Activated CD8-positive, alpha-beta memory T cell treated with anti-CD3 and anti-CD28 coated beads, Interleukin-2, amount 50 U/mL, for 1 hour (primary cell): ENCODE measurements around the gene SCMH1.

ENCODE experiments used
- DNase-seq: peaks from one replicate; pipeline ENCODE4 v3.0.0-alpha.2; 2020; ENCODE audit errors: extremely low read depth

The SCMH1 gene

DNA sequence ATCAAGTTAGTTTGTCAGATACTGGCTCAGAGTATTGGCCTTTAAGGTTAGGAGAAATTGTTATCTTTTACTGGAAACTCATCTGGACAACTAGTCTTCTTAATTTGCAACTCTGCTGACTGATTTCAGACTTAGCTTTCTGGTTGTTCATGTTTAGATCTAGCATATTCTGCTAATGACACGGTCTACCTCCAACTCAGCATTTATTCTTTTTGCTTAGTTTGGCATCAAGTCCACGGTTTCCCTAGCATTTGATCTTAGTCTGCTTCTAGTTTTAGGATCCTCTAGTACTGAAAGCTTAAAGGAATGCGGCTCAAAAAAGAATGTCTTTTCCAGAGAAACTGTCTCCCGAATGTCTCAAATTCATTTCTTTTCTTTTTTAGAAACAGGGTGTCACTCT lies 145.0 kb downstream of the SCMH1 start:
- no peak for DNase-seq

DNA sequence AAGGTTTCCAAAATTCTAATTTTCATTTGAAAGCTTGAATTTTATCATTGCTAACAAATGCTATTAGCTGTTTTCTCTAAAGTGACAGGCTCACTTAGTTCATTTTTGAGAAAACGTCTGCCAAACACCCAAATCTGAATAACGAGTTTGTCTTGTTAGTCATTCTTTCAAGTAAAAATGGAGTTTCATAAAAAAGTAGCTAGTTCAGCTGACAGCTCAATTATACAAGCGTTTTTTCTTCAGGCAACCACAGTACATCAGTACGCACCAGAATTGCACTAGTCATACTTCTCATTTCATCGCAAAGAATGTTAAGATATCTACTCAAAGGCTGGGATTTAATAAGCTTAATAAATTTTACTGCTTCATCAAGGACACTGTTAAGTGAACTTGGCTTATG lies 148.3 kb downstream of the SCMH1 start:
- no peak for DNase-seq

DNA sequence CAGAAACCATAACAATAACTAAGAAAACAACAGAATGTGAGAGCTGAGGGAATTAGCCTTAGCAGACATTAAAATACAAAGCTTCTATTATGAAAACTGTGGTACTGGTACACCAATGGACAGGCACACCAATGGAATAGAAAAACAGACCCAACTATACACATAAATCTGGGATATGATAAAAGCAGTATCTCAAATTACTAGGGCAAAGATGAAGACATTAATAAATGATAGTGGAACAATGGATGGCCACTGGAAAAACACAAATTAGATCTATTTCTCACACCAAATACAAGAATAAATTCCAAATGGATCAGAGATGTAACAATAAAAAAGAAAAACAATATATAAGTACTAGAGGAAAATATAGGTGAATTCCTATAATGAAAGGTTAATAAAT lies 155.2 kb downstream of the SCMH1 start:
- no peak for DNase-seq

GRCh38 chr1:41078616-41079015 lies 163.5 kb downstream of the SCMH1 start:
- no peak for DNase-seq

DNA sequence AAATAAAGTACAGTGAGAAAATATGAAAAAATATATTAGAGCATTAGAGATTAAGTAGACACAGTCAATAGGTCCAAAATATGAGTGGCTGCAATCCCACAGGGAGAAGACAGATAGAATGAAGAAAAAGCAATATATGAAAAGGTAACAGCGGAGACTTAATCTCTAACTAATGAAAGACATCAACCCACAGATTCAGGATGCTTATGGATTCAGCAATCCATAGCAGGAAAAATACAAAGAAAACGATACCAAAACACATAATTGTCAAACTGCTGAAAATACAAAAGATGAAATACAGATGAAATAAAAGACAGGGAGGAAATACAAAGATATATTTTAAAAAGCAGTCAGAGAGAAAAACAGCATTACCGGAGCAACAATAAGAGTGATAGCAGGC lies 163.9 kb downstream of the SCMH1 start:
- DNase-seq = no peak

DNA sequence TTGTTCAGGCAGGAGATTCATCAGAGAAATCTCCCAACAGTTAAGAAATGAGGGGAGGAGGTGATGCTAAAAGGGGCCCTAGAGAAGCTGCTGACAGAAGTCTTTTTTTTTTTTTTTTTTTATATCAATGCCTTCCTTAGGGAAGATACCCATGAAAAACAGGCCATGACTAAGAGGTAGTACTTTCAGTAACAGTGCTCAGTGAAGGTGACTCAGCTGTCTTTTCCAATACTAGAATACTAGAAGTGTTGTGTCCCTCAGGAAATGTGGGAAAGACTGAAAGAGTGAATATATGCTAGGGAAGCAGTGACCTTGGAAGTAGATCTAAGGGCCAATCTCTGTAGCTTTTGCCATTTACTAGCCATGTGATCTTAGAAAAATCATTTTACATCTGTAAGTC lies 168.1 kb downstream of the SCMH1 start:
- DNase-seq = no peak

DNA sequence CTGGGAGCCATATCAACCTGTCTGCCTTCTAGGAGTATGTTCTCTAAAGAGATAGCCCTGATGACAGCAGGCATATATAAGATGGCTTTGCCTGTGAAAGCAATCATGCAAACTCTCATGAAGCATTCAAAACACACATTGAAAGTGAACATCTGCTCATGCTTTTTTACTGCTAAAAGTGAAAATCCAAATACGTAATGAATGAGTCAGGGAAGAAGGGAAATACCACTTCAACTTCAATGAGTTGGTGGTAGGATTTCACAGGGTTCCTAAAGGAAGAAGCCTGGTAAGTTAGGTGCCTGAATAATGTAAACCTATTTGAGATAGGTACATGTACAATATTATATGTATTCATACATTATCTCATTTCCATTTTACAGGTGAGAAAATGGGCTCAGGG lies 170.1 kb downstream of the SCMH1 start:
- DNase-seq = no peak

DNA sequence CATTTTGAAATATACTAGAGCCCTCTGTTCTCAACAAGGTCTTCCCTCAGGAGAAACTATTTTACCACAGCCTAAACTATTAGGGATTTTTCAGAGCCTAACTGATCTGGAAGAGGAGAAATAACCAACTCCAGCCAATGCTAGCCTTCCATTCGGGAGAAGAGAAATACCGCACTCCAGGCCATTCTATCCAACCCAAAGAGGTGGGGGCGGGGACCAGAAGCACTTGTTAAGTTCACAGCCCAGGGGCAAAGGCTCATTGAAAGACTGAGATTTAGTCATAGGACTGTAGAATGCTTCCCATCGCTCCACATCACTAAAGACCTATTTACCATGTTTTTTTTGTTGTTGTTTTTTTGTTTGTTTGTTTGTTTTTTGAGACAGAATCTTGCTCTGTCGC lies 185.2 kb downstream of the SCMH1 start:
- no peak for DNase-seq

DNA sequence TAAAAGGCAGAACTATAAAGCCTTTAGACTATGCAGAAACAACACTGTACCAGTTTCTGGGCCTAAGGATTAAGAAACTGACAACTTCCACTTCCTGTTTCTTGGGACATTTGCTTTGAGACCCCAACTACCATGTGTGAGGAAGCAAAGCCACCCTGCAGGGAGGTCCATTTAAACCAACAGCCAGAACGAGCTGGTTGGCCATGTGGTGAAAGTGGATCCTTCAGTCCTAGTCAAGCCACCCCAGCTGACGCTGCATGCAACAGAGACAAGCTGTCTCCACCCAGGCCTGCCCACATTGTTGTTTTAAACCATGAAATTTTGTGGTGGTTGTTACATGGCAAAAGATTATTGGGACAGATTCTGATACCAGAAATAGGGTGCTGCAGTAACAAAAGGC lies 188.8 kb downstream of the SCMH1 start:
- DNase-seq = no peak

DNA sequence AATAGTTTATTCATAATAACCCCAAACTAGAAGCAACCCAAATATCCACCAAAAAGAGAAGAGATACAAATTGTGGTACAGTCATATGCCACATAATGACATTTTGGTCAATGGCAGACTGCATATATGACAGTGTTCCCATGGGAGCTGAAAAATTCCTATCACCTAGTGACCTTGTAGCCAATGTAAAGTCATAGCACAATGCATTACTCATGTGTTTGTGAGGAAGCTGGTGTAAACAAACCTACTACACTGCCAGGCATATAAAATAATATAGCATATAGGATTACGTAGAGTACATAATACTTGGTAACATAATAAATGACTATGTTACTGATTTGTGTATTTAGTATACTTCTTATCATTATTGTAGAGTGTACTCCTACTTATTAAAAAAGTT lies 191.1 kb downstream of the SCMH1 start:
- DNase-seq = no peak

- DNase-seq = no peak
Observed at GRCh38 chr1:41048540-41048939, 193.6 kb downstream of the SCMH1 start.

GRCh38 chr1:41046347-41046775 lies 195.7 kb downstream of the SCMH1 start:
- no peak for DNase-seq

DNA sequence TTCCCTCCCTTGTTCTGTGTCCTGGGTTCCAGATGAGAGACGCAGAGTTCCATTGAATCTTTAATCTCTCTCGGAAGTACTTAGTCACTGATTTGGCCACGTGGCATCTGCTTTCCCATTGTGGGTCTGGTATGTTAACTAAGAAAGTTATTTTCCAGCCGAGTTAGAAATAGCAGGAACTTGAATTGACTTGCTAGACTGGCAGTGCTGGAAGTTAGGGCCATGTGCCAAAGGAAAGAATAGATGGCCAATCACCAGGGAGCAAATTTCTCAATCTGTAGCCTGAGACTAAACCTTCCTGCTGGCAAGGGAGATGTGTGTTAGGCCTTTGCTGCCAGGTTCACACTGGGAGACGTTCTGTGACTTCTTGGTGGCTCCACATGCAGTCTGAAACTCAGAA lies 196.4 kb downstream of the SCMH1 start:
- no peak for DNase-seq

DNA sequence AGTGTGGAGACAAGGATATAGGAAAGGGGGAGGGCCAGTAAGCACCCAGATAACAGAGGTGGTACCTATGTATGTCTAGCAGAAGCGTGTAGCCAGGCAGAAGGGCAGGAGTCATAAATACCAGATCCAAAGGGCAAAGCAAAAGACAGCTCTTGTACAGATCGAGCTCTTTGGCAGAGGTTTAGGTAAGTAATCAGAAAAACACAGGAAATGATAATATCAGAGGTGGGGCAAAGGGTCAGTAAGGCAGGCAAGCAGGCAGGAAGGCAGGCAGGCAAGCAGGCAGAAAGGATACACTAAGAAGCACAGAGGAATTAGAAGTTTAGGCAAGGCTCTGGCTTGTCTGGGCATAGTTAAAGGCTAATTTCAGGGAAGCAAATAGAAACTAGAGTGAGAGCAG lies 197.9 kb downstream of the SCMH1 start:
- no peak for DNase-seq

- DNase-seq = no peak
Observed at GRCh38 chr1:41041614-41042270, 200.4 kb downstream of the SCMH1 start.

GRCh38 chr1:41038110-41038509 lies 204.0 kb downstream of the SCMH1 start:
- no peak for DNase-seq

DNA sequence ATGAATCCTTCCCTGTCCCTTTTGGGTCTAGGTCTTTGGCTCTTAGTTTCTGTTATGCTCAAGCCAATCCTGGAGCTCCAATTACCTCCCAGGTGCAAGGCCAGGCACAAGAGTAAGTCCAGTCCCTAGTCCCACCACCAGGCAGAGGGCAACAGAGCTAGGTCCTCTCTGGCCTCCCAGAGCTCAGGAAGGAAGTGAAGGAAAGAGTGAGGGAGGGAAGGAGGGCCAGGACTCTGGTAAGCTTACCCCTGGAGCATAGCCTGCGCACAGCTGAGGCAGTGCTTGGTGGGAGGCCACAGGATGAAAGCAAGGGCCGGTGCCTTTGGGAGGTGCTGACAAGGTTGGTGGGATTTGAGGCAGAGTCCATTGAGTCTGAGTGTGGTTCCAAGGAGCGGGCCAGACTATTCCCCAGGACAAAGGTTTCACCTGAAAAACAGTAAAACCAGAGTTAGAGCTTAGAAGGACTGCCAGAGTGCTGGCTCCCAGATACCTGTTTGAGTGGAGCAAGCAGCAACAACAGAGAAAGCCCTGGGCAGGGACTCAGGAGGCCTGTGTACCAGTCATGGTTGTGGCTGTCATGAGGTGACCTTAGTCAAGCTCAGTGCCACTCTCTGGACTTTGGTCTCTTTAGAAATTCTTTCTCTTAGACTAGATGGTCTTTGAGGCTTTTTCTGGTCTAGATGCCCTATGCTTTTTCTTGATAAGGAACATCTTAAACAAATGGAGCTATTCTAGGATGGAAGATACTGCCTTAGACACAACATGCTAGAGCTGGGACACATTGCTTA lies 204.8 kb downstream of the SCMH1 start:
- DNase-seq = no peak

- no peak for DNase-seq
Observed at GRCh38 chr1:41033272-41033671, 208.8 kb downstream of the SCMH1 start.

GRCh38 chr1:41032147-41032546 lies 210.0 kb downstream of the SCMH1 start:
- no peak for DNase-seq

GRCh38 chr1:41030872-41031616 lies 211.1 kb downstream of the SCMH1 start:
- no peak for DNase-seq

DNA sequence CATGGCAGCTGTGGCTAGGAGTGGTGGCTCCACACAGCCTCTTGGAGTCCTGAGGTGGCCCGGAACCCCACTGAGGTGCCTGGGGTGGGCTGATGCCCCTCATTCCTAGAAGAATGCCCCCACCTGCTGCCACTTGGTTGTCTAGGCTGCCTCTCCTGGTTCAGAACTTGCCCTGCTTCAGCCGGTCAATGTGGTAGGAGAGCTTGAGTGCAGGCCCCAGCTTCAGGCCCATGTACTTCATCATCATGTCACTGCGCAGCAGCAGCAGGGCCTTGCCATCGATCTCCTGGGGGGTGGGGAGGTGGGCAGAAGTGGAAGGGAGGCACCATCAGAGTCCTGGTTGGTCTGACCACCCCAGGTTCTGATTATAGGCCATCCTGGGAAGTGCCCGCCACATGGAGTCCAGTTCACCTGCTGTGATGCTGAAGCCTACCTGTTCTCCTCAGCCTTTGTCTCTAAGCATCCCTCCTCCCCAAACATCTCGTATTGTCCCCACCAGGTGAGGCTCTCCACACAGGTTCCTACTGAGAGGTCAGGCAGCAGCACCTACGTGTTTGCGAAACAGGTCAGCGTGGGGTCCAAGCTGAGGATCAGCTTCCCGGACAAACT lies 214.0 kb downstream of the SCMH1 start:
- DNase-seq = no peak
